ENCODE measurements around the gene PKDCC. TPM values are rescaled to one million over a fixed set of nuclear protein-coding genes. Genes with fewer than 3 reads are reported as not detected.
"Not testable (repeated sequence)": the region's sequence is repeated elsewhere in the genome, so short reads cannot be mapped to it uniquely, and the experiment has no call there.

Gene PKDCC
- total RNA-seq, 1 donor = not detected

DNA sequence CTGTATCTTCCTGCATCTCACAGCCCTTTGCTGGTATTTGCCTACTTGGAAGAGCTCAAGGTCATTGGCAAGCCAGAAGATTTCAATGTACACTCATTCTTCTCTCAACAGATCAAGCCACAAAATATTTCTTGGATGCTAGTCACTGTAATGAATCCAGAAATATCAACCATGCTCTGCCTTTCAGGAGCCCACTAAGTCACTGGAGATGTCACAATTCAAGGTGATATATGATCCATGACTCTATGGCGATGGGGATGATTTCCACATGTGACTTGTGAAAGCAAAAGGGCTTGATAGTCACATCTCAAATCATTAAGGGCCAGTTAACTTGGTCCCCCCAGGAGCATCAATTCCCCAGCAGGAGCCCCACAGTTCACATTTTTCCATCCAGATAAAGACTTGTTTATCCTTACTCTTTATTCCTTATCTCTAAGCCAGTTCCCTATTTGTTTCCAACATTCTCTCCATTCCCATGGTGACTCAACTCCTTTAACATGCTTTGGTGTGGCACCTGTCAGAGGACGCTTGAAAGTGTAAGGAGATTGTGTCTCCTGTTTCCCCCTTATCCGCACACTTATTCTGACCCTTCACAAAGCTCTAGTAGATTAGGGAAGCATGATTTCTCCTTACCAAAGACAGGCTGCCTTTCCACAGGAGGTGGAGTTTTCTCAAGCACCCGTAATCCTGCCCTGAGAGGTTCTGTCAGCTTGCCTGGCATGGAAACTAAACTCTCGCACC lies 15.8 kb downstream of the PKDCC start:
- no peak overlapping the region for H3K4me3 ChIP-seq (ENCODE audit: low read length)
- no peaks in the 10 kb centered on the region for H3K27me3 ChIP-seq (ENCODE audit: insufficient read depth, low read length)
- H3K9me3 ChIP-seq (ENCODE audit: low read depth, low read length) = no peaks in the 10 kb centered on the region
- no peaks in the 10 kb centered on the region for H3K4me1 ChIP-seq (ENCODE audit: insufficient read depth, low read length)

- Histone ChIP-seq H3K27me3 (ENCODE audit: insufficient read depth, low read length) (no peaks in the 10 kb centered on the region), H3K9me3 (ENCODE audit: low read depth, low read length) (no peaks in the 10 kb centered on the region), H3K4me3 (ENCODE audit: low read length) (no peak overlapping the region), H3K4me1 (ENCODE audit: insufficient read depth, low read length) (no peaks in the 10 kb centered on the region)
Observed at GRCh38 chr2:42064417-42064942, 16.7 kb downstream of the PKDCC start.

- not testable (repeated sequence) for H3K9me3 ChIP-seq (ENCODE audit: low read depth, low read length); H3K4me1 ChIP-seq (ENCODE audit: insufficient read depth, low read length); H3K27me3 ChIP-seq (ENCODE audit: insufficient read depth, low read length); H3K4me3 ChIP-seq (ENCODE audit: low read length)
Observed at GRCh38 chr2:42065753-42066152, 17.9 kb downstream of the PKDCC start.

DNA sequence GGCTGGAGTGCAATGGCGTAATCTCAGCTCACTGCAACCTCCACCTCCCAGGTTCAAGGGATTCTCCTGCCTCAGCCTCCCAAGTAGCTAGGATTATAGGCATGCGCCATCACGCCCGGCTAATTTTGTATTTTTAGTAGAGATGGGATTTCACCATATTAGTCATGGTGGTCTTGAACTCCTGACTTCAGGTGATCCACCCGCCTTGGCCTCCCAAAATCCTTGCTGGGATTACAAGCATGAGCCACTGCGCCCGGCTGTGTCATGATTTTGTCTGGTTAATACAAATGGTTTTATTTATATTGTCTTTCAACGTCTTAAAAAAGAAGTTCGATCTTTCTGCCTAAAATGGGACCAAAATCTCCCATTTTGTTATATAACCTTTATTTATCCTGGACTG lies 19.2 kb downstream of the PKDCC start:
- H3K4me1 ChIP-seq (ENCODE audit: insufficient read depth, low read length); H3K9me3 ChIP-seq (ENCODE audit: low read depth, low read length); H3K4me3 ChIP-seq (ENCODE audit: low read length); H3K27me3 ChIP-seq (ENCODE audit: insufficient read depth, low read length): not testable (repeated sequence)

GRCh38 chr2:42067521-42067920 lies 19.7 kb downstream of the PKDCC start:
- H3K4me3 ChIP-seq (ENCODE audit: low read length) = no peak overlapping the region
- H3K27me3 ChIP-seq (ENCODE audit: insufficient read depth, low read length) = no peaks in the 10 kb centered on the region
- no peaks in the 10 kb centered on the region for H3K9me3 ChIP-seq (ENCODE audit: low read depth, low read length)
- no peaks in the 10 kb centered on the region for H3K4me1 ChIP-seq (ENCODE audit: insufficient read depth, low read length)

GRCh38 chr2:42068571-42069178 lies 20.9 kb downstream of the PKDCC start:
- no peaks in the 10 kb centered on the region for H3K4me1 ChIP-seq (ENCODE audit: insufficient read depth, low read length)
- no peaks in the 10 kb centered on the region for H3K9me3 ChIP-seq (ENCODE audit: low read depth, low read length)
- H3K4me3 ChIP-seq (ENCODE audit: low read length) = no peak overlapping the region
- no peaks in the 10 kb centered on the region for H3K27me3 ChIP-seq (ENCODE audit: insufficient read depth, low read length)

DNA sequence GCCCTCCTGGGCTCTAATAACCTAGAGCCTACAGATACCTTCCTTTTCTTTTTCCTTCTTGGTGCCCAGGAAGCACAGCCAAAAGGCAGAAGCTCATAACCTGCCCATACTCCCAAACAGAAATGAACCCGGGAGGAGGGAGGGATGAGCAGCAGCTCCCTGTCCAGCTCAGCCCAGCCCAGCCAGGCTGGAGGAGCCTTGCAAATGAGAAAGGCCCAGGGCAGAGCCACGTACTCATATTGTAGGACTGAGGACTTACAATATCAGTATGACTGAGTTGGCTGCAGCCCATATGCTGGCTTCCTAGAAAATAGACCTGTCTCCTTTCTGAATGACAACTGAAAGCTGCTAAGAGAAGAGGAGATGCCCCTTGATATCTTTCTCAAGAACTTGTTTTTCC lies 21.7 kb downstream of the PKDCC start:
- Histone ChIP-seq H3K9me3 (ENCODE audit: low read depth, low read length) (no peaks in the 10 kb centered on the region), H3K4me1 (ENCODE audit: insufficient read depth, low read length) (no peaks in the 10 kb centered on the region), H3K27me3 (ENCODE audit: insufficient read depth, low read length) (no peaks in the 10 kb centered on the region), H3K4me3 (ENCODE audit: low read length) (no peak overlapping the region)

DNA sequence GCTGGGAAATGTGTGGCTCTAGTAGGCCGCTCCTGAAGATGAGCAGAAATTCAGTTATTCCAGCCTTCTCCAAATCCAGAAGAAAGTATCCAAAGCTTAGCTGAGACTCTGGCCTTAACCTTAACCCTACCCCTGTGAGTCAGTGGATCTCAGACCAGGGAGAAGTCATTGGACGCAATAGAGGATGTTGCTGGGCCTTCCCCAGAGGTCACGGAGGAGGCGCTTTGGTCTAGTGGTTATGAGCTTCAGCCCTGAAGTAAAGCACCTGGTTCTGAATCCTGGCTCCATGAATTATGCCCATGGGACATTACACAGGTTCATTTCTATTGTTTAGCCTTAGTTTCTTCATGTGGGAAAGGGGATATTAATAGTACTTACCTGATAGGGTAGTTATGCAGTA lies 24.0 kb downstream of the PKDCC start:
- Histone ChIP-seq H3K4me3 (ENCODE audit: low read length) (no peak overlapping the region), H3K27me3 (ENCODE audit: insufficient read depth, low read length) (no peaks in the 10 kb centered on the region), H3K9me3 (ENCODE audit: low read depth, low read length) (no peaks in the 10 kb centered on the region), H3K4me1 (ENCODE audit: insufficient read depth, low read length) (no peaks in the 10 kb centered on the region)

GRCh38 chr2:42072349-42073118 lies 24.7 kb downstream of the PKDCC start:
- H3K27me3 ChIP-seq (ENCODE audit: insufficient read depth, low read length) = no peaks in the 10 kb centered on the region
- H3K4me1 ChIP-seq (ENCODE audit: insufficient read depth, low read length) = no peaks in the 10 kb centered on the region
- no peaks in the 10 kb centered on the region for H3K9me3 ChIP-seq (ENCODE audit: low read depth, low read length)
- H3K4me3 ChIP-seq (ENCODE audit: low read length) = no peak overlapping the region

- no peaks in the 10 kb centered on the region for H3K4me1 ChIP-seq (ENCODE audit: insufficient read depth, low read length)
- no peak overlapping the region for H3K4me3 ChIP-seq (ENCODE audit: low read length)
- no peaks in the 10 kb centered on the region for H3K27me3 ChIP-seq (ENCODE audit: insufficient read depth, low read length)
- no peaks in the 10 kb centered on the region for H3K9me3 ChIP-seq (ENCODE audit: low read depth, low read length)
Observed at GRCh38 chr2:42073739-42074503, 26.1 kb downstream of the PKDCC start.

GRCh38 chr2:42074661-42075060 lies 26.8 kb downstream of the PKDCC start:
- Histone ChIP-seq H3K4me3 (ENCODE audit: low read length) (no peak overlapping the region), H3K4me1 (ENCODE audit: insufficient read depth, low read length) (no peaks in the 10 kb centered on the region), H3K27me3 (ENCODE audit: insufficient read depth, low read length) (no peaks in the 10 kb centered on the region), H3K9me3 (ENCODE audit: low read depth, low read length) (no peaks in the 10 kb centered on the region)

DNA sequence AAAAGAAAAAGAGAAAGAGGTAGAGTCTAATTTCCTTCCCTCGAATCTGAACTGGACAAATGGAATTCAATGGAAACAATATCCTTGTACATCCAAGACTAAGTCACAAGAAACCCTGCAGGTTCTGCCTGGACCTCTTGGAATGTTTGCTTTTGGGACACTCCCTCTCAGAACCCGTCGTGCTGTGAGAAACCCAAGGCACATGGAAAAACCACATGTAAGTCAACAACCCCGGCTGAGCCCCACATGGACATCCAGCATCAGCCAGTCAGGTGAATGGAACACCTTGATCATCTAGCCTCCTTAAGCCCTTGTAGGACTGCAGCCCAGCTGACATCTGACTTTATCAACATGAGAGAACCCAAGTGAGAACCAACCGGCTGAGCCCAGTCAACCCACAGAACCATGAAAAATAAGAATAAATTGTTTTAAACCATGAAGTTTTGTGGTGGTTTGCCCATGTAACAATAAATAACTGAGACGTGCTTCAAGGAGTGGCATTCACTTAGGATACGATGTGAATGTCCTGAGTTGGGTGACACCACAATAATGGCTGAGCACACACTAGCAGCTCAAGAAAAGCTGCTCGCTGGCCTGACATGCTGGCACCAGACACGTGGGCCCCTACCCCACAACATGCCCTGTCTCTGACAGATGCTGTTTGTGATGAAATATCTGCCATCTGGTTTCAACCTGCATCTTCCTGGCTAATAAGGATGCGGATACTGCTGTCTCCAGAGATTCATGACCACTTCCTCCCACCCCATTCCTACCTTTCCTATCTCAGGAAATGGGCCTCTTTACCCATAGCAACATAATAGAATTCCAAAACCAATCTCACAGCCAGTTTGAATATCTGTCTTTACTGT lies 28.8 kb downstream of the PKDCC start:
- no peak overlapping the region for H3K4me3 ChIP-seq (ENCODE audit: low read length)

DNA sequence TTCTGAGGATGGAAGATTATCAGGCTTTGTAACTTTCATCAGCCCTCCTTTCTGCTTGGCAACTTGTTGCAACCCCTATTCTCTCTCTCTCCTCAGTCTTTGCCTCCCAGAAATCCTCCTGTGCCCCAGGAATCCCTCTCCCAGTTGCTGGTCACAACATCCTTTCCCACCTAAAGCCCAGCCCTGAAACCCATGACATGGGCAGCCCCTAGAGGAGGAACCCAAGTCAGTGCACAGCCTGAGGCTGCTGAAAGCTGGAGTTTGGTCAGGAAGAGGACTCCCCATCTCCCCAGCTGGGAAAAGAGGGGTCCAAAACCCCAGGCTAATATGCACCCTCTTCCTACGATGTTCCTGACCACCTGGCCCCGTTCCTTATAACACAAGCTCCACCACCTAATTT lies 29.5 kb downstream of the PKDCC start:
- Histone ChIP-seq H3K9me3 (ENCODE audit: low read depth, low read length) (no peaks in the 10 kb centered on the region), H3K4me1 (ENCODE audit: insufficient read depth, low read length) (no peaks in the 10 kb centered on the region), H3K4me3 (ENCODE audit: low read length) (no peak overlapping the region), H3K27me3 (ENCODE audit: insufficient read depth, low read length) (no peaks in the 10 kb centered on the region)

More for the DNA sequence above, 28.8 kb downstream of the PKDCC start:
- Histone ChIP-seq H3K27me3 (ENCODE audit: insufficient read depth, low read length) (no peaks in the 10 kb centered on the region), H3K9me3 (ENCODE audit: low read depth, low read length) (no peaks in the 10 kb centered on the region), H3K4me1 (ENCODE audit: insufficient read depth, low read length) (no peaks in the 10 kb centered on the region)

GRCh38 chr2:42079737-42080287 lies 32.0 kb downstream of the PKDCC start:
- H3K4me1 ChIP-seq (ENCODE audit: insufficient read depth, low read length) = no peaks in the 10 kb centered on the region
- no peaks in the 10 kb centered on the region for H3K27me3 ChIP-seq (ENCODE audit: insufficient read depth, low read length)
- no peak overlapping the region for H3K4me3 ChIP-seq (ENCODE audit: low read length)
- no peaks in the 10 kb centered on the region for H3K9me3 ChIP-seq (ENCODE audit: low read depth, low read length)

Measured in mononuclear cell (primary cell).